Activated CD4-positive, CD25-positive, alpha-beta regulatory T cell (primary cell): ENCODE data around the gene PPP1R16B.
A peak's percentile ranks its signal among the peaks of the same experiment; 100 is the strongest.

Source experiments
- DNase-seq, 4 experiments: peaks; one replicate each; lab custom pipeline; 2025; lab: John Stamatoyannopoulos, UW

The PPP1R16B gene

DNA sequence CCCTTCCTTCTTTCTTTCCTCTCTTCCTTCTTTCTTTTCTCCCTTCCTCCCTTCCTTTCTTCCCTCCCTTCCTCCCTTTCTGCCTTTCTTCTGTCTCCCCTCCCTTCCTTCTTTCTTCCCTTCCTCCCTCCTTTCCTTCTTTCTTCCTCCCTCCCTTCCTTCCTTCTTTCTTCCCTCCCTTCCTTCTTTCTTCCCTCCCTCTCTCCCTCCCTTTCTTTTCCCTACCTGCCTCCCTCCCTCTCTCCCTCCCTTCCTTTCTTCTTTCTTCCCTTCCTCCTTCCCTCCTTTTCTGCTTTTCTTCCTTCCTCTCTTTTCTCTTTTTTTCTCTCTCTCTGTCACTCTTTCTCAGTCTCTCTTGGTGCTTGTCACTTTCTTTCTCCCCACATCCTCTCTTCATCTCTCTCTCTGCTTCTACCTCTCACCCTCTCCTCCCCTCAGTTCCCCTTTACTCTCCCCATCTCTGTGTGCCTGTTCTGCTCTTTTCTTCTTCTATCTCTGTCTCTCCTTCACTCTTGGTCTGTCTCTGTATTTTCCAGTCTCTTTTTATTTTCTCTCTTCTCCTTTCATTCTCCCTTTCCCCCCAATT, 90.6 kb downstream of the PPP1R16B start:
- no peak for DNase-seq

DNA sequence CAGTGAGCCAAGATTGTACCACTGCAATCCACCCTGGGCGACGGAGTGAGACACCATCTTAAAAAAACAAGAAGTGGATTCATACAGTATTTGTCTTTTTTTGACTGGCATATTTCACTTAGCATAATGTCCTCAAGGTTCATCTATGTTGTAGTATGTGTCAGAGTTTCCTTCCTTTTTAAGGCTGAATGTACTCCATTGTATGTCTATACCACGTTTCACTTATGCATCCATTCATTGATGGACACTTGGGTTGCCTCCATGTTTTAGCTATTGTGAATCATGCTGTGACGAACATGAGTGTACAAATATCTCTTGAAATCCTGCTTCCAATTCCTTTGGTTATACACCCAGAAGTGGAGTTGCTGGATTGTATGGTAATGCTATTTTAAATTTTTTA, 91.8 kb downstream of the PPP1R16B start:
- no peak for DNase-seq

DNA sequence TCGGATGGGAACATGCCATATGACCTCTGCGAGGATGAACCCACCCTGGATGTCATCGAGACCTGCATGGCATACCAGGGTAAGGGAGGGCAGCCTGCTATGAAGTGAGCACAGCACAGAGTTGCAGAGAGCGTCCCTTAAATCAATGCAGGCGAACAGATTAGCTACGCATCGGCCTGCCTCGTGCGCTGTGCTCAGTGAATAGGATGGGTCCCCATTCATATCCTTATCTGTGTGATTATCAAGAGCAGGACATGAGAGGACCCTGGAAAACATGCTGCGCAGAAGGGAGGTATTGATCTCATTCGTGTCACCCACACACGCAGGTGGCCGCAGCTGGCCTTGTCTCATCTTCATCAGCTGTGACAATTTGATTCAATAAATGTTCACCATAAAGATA, 95.1 kb downstream of the PPP1R16B start:
- DNase-seq, result no peak

DNA sequence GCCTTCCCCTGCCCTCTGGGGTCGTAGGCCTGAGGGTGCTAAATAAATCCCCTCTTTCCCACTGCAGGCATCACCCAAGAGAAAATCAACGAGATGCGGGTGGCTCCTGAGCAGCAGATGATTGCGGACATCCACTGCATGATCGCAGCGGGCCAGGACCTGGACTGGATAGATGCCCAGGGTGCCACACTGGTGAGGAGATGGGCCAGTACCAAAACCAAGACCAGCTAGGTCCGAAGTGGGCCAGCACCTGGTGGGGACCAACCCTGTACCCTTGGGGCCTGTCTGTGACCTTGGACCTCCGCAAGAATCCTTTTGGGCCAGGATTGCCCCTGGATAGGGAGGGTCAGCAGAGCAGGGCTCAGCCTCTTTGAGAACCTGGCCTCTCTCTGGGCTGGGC, 97.1 kb downstream of the PPP1R16B start:
- DNase-seq, result no peak

DNA sequence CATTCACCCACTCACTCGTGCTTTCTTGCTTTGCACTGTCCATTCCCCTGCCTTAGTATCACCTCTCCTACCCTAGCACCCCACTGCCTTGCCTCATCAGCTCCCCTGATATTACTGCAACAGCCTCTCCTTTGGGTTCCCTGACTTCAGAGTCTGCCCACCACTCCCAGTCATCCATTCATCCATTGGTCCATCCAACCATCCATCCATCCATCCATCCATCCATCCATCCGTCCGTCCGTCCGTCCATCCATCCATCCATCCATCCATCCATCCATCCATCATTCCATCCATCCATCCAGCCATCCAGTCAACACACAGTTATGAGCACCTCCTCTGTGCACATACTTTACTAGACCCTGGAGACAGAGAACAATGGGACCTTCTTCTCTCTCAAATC, 97.8 kb downstream of the PPP1R16B start:
- no peak for DNase-seq

- no peak for DNase-seq
Measured at GRCh38 chr20:38905375-38905774, 99.9 kb downstream of the PPP1R16B start.

DNA sequence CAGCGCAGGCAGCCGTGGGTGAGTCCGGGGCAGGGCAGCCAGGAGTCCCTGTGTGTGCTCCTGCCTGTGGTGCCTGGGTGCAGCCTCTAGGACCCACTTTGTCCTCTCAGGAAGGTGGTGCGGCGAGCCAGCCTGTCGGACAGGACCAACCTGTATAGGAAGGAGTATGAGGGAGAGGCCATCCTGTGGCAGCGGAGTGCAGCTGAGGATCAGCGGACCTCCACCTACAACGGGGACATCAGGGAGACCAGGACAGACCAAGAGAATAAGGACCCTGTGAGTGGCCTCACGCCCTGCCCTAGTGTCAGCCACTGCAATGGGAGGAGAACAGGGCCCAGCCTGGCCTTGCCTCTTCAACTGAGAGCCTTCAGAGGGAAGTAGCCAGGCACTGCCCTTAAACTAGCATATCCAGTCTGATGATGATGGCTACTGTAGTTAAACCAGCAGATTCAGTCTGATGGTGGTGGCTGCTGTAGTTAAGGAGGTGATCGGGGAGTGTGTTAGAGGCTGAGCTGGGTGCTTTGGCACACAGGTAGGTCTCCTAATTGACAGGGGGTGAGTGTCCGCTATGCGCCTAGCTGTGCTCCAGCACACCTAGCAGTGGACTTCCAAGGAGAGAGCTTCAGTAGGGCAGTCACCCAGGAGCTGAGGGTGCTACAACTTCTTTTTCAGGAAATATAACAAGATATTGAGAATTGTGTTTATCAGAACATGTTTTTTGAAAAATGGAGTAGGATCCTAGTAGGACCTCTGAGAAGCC, 102.6 kb downstream of the PPP1R16B start:
- no peak for DNase-seq

DNA sequence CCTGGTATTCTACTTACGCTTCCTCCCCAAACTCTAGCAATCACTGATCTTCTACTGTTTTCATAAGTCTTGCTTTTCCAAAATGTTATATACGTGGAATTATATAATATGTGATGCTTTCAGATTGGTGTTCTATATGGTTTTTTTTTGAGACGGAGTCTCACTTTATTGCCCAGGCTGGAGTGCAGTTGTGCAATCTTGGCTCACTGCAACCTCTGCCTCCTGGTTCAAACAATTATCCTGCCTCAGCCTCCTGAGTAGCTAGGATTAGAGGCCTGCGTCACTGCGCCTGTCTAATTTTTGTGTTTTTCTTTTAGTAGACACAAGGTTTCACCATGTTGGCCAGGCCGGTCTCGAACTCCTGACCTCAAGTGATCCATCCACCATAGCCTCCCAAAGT, 109.9 kb downstream of the PPP1R16B start:
- DNase-seq, result no peak

- DNase-seq, result no peak
Measured at GRCh38 chr20:38917657-38918056, 112.2 kb downstream of the PPP1R16B start.

- DNase-seq, result no peak
Measured at GRCh38 chr20:38918172-38918571, 112.7 kb downstream of the PPP1R16B start.

GRCh38 chr20:38919683-38920082, 114.2 kb downstream of the PPP1R16B start:
- DNase-seq, result no peak

- no peak for DNase-seq
Measured at GRCh38 chr20:38920411-38920810, 114.9 kb downstream of the PPP1R16B start.

- no peak for DNase-seq
Measured at GRCh38 chr20:38920851-38921250, 115.4 kb downstream of the PPP1R16B start.

DNA sequence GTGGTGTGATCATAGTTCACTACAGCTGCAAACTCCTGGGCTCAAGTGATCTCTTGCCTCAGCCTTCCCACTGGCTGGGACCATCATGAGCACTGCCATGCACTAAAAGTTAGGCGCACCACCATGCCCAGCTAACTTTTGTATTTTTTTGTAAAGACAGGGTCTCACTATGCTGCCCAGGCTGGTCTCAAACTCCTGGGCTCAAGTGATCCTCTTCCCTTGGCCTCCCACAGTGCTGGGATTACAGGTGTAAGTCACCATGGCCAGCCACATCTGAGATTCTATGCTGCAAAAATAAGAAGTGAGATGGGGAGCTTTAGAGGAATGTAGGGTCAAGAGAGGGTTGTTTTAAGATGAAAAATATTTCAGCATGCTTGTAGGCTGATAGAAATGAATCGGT, 119.2 kb downstream of the PPP1R16B start:
- DNase-seq, result no peak

DNA sequence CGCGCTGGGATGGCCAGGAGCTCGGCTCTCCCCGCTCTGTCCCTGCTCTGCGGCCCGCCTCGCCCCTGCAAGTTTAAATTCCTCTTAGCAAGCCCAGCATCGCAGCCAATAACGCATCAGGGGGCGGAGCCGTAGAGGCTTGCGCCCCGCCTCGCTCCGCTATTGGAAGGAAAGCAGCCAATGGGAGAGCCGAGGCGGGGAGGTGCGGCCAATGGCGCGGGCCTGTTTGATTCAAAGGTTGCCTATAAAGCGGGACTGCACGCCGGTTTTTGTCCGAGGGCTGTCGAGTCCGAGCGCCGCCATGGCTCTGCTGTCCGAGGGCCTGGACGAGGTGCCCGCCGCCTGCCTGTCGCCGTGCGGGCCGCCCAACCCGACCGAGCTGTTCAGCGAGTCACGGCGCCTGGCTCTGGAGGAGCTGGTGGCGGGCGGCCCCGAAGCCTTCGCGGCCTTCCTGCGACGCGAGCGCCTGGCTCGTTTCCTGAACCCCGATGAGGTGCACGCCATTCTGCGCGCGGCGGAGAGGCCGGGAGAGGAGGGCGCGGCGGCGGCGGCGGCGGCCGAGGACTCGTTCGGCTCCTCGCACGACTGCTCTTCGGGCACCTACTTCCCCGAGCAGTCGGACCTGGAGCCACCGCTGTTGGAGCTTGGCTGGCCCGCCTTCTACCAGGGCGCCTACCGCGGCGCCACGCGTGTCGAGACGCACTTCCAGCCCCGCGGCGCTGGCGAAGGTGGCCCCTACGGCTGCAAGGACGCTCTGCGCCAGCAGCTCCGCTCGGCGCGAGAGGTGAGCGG, 120.8 kb downstream of the PPP1R16B start, which contains the start of gene FAM83D:
Gene FAM83D, plus strand, starts transcription at position 276 of the 792 bp plus-strand sequence. Its CDS starts 26 bp downstream, at position 302.
- peak; percentile 77 to 92 (median 82) for DNase-seq

- DNase-seq, result no peak
Measured at GRCh38 chr20:38926934-38927616, 121.6 kb downstream of the PPP1R16B start.

- no peak for DNase-seq
Measured at GRCh38 chr20:38927902-38928578, 122.5 kb downstream of the PPP1R16B start.

GRCh38 chr20:38930242-38930569, 124.7 kb downstream of the PPP1R16B start:
- DNase-seq, result no peak

DNA sequence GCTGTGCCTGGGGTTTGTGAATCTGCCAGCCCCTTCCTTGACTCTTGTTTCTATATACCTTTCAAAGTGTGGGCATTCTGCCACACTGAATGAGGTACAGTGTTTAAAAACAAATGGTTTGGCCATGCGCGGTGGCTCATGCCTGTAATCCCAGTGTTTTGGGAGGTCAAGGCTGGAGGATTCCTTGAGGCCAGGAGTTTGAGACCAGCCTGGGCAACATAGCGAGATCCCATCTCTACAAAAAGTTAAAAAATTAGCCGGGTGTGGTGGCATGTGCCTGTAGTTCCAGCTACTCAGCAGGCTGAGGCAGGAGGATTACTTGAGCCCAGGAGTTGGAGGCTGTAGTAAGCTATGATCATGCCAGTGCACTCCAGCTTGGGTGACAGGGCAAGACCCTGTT, 126.5 kb downstream of the PPP1R16B start:
- DNase-seq, result no peak

DNA sequence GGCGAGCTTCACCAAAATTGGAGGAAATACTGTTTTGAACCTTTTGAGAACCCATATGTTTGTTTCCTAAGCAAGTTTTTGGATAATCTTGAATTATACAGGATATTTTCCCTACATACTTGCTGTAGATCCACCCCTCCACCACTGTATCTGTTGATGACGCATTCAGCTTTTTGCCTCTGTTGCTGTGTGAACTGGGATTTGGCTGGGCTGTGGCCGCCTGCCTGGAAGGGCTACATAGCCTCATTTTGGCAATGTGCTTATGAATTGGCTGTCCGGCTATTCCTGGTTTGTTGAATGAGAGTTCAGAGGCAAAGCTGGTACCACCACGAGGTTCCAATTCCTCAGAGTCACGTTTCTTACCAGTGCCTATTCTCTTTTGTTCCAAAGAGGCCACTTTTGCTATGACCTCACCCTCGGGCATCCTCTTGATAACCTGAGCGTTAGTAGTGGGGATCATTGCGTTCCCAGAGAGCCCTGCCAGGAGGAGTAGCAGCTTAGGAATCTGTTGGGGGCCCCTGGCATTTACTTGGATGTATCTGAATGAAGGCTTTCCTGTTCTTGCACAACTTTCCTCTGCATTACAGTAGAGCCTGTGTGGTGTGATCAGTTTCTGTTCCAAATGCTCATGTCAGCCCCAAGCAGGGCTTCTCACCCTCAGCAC, 127.1 kb downstream of the PPP1R16B start:
- DNase-seq, result no peak

- DNase-seq, result no peak
Measured at GRCh38 chr20:38934530-38934929, 129.0 kb downstream of the PPP1R16B start.
